ENCODE measurements around the gene LEKR1.

GRCh38 chr3:157029365-157029790 is 203.2 kb downstream of the LEKR1 start:
- no peak for TF ChIP-seq CTCF (IDR thresholded peaks at IDR 0.05; ENCODE audit: insufficient read depth, low read depth, low read length)
- TF ChIP-seq EZH2 (IDR thresholded peaks at IDR 0.05; ENCODE audit: insufficient read depth, low read length), result no peak
